ENCODE results near the gene EBLN1.
"Not testable (repeated sequence)": the region's sequence is repeated elsewhere in the genome, so short reads cannot be mapped to it uniquely, and the experiment has no call there.

Gene EBLN1

DNA sequence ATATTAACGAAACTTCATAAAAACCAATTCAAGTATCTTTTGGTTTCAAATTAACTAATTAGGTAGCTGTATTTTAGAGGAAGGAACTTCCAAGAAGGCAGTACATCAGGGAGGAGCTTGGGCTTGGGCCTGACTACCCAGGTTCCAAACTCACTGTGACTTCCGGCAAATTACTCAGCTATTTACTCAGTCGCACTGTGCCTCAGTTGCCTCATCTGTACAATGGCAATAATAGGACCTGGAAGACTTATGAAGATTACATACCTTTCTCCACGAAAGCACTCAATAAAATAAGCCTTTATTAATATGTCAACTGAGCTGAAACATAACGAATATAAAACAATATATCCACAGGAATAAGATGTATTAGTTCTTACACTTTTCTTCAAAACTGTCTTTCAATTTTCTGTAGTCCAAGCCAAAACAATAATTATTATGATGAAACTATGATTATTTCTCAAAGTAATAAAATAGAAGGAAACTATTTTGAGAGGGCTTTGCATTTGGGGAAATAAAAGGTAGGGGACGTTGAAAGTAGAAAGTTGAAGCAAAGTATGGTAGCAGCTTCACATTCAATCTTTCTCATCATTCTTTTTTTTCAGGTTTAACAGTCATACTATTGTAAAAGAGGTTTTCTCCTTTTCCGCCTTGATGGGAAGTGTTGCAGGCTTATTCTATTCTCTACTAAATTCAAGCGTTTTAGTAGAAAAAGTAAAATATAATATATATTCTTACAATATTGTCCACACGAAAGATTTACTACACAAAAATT lies 10.5 kb upstream of the EBLN1 start:
- DNase-seq (ENCODE audit: low read depth) = no peak

GRCh38 chr10:22226599-22226998 lies 8.8 kb upstream of the EBLN1 start:
- no peak for DNase-seq (ENCODE audit: low read depth)

DNA sequence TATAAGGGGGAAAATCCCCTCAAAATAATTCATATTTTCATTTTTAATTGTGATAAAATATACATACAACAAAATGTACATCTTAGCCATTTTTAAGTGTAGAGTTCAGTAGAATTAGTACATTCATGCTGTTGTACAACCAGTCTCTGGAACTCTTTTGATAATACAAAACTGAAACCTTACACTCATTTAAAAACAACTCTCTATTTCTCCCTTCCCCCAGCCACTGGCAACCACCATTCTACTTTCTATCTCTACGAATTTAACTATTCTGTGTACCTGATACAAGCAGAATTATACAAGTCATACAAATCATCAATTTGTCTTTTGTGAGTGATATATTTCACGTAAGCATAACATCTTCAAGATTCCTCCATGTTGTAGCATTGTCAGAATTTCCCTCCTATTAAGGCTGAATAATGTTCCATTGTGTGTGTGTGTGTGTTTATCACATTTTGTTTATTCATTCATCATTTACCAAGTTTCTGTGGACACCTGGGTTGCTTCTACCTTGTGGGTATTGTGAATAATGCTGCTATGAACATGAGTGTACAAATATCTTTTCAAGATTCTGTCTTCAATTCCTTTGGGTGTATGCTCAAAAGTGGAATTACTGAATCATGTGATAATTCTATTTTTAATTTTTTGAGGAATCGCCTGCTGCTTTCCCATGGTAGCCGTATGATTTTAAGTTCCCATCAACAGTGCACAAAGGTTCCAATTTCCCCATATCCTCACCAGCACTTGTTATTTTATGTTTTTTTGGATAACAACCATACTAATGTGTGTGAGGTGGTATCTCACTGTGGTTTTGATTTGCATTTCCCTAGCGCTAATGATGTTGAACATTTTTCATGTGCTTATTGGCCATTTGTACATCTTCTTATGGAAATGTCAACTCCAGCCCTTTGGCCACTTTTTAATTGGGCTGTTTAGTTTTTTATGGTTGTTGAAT lies 4.7 kb upstream of the EBLN1 start:
- DNase-seq (ENCODE audit: low read depth) = no peak

DNA sequence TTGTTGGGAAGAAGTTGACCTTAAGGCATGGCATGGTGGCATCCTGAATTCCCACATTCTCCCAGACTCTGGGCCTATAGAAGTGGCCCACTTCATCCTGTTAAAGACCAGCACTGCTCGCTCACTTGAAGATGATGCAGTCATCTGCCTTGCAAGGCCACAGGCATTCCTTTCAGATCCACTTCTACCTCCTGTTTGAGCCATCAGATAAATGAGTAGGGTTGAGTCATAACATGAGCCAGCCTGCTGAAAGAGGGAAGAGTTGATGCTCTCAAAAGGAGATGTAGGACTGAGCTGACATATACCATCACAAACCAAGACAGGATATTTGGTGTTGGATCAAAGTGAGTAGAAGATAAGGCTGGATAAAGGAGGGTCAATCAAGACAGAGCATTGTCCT lies 1.5 kb upstream of the EBLN1 start:
- no peak for DNase-seq (ENCODE audit: low read depth)

- DNase-seq (ENCODE audit: low read depth) = no peak
These were observed 633 bp upstream of the EBLN1 start for GRCh38 chr10:22218448-22218847.

- not testable (repeated sequence) for DNase-seq (ENCODE audit: low read depth)
These were observed 731 bp downstream of the EBLN1 start for GRCh38 chr10:22217084-22217483.

- no peak for DNase-seq (ENCODE audit: low read depth)
These were observed 7.5 kb downstream of the EBLN1 start for GRCh38 chr10:22210267-22210666.

- no peak for DNase-seq (ENCODE audit: low read depth)
These were observed 23.9 kb downstream of the EBLN1 start for GRCh38 chr10:22193945-22194344.

DNA sequence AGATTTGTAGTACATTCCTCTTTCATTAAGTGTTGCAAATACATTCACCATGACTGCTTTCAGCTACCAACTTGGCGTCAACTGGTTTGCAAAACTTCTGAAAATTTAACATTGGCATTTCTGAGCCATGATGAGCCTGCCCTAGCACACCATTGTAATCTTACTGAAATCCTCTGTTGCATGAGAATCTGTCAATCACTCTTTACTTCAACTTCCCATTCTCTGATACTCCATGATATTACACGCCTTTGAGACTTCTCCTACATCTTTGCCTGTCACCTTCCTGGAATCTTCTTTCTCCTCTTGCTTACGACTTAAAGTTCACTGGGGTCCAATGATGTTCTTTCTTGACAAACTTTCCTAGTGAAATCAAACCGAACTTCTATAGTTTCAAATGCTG lies 32.2 kb downstream of the EBLN1 start:
- no peak for DNase-seq (ENCODE audit: low read depth)

DNA sequence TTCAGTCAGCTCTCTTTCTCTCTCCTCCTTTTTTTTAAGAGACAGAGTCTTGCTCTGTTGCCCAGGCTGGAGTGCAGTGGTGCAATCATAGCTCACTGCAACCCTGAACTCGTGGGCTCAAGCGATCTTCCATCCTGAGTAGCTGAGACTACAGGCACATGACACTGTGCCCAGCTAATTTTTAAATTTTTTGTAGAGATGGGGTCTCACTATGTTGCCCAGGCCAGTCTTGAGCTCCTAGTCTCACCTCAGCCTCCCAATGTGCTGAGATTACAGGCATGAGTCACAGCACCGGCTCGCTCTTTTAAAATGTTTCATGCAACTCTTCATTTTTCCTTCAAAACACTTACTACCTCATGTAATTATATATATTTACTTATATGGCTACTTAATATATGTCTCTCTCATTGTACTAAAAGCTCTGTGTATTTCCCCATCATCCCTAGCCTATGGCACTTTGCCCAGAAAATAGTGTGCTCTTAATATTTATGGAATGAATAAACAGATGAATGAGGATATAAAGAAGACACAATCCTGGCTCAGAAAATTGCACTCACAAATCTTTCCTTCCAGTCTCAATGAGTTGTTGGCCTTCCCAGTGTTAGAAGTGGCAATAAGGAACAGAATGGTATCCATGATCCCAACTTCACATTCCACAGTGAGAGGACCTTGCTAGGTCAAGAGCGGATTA lies 33.9 kb downstream of the EBLN1 start:
- DNase-seq (ENCODE audit: low read depth) = no peak

DNA sequence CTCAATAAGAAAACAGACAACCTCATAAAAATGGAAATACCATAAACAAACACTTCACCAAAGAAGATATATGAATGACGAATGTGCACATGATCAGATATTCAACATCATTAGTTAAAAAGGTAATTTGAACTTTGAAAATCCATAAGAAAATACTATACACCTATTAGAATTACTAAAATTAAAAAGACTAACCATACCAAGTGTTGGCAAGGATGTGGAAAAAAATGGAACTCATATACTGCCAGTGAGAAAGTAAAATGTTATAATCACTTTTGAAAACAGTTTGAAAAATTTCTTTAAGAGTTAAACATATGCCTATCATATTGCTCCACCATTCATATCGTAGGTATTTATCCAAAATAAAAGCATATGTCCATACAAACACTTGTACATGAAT lies 37.1 kb downstream of the EBLN1 start:
- DNase-seq (ENCODE audit: low read depth) = no peak

DNA sequence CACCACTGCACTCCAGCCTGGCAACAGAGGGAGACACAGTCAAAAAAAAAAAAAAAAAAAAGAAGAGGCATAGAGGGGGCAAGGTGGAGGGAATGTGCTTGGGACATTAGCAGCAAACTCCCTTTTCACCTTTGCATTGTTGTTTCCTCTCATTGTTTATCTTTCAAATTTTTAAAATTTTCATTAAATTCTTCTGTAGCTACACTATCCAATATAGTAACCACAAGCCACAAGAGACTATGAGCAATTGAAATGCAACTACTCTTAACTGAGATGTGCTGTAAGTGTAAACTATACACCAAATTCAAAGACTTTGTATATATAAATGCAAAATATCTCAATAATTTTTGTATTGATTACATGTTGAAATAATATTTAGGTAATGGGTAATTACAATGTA lies 43.4 kb downstream of the EBLN1 start:
- no peak for DNase-seq (ENCODE audit: low read depth)

DNA sequence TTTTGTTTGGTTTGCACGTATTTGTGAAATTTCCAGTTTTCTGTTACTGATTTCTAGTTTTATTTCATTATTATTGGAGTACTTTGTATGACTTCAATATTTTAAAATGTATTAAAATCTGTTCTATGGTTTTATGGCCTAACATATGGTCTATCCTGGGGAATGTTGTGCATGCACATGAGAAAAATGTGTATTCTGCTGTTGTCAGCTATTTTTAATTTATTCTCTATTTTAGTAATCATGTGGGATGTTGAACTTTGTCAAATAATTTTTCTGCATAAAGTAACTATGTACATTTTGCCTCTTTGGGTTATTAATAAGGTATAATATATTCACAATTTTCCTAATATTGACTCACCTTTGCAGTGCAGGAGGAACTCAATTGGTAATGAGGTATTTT lies 46.7 kb downstream of the EBLN1 start:
- DNase-seq (ENCODE audit: low read depth) = no peak

DNA sequence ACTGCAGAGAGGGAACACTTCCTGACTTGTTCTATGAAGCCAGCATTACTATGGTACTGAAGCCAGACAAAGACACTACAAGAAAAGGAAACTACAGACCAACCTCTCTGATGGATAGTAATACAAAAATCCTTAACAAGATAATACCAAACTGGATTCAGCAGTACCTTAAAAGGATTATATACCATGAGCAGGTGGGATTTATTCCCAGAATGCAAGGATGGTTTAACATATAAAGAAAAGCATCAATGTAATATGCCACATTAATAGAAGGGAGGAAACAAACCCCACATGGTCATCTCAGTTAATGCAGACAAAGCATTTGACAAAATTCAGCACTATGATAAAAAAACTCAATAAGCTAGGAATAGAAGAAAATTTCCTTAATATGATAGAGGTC lies 47.2 kb downstream of the EBLN1 start:
- DNase-seq (ENCODE audit: low read depth) = no peak

DNA sequence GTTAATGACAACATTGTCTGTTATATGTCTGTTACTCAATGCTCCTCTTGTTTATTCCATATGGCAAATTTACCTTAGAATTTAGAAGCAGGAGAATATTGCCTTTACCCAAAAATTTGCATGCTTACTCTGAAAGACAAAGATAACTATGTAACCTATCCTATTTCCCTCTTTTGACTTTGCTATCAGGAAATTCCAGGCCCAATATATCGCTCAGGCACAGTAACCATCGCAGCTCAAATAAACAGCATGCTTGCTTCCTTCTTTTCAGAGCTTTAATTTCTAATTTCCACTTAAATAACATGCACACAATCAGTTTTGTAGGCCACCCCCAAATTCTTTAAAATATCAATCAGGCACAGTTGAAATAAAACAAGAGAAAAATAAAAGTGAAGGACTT lies 57.8 kb downstream of the EBLN1 start:
- no peak for DNase-seq (ENCODE audit: low read depth)

GRCh38 chr10:22159180-22159579 lies 58.6 kb downstream of the EBLN1 start:
- no peak for DNase-seq (ENCODE audit: low read depth)
